Measurements from ENCODE around the gene ACKR2.
A peak's percentile ranks its signal among the peaks of the same experiment; 100 is the strongest.

ACKR2 gene

GRCh38 chr3:42830437-42831320 is 21.4 kb downstream of the ACKR2 start:
- DNase-seq: peak; percentile 11

- peak; percentile 32 for DNase-seq
Observed at GRCh38 chr3:42831321-42831713, 22.1 kb downstream of the ACKR2 start.

- DNase-seq: no peak
Observed at GRCh38 chr3:42836150-42837123, 27.2 kb downstream of the ACKR2 start.

- DNase-seq: no peak
Observed at GRCh38 chr3:42838571-42838970, 29.3 kb downstream of the ACKR2 start.

- DNase-seq: peak; percentile 59
Observed at GRCh38 chr3:42839616-42840015, 30.4 kb downstream of the ACKR2 start.

- no peak for DNase-seq
Observed at GRCh38 chr3:42841332-42841731, 32.1 kb downstream of the ACKR2 start.

- no peak for DNase-seq
Observed at GRCh38 chr3:42843713-42844411, 34.6 kb downstream of the ACKR2 start.

GRCh38 chr3:42844412-42844713 is 35.1 kb downstream of the ACKR2 start:
- DNase-seq: no peak

GRCh38 chr3:42844815-42845214 is 35.6 kb downstream of the ACKR2 start:
- DNase-seq: no peak

- no peak for DNase-seq
Observed at GRCh38 chr3:42846685-42847522, 37.7 kb downstream of the ACKR2 start.

GRCh38 chr3:42847731-42848130 is 38.5 kb downstream of the ACKR2 start:
- DNase-seq: no peak

- no peak for DNase-seq
Observed at GRCh38 chr3:42849017-42849416, 39.8 kb downstream of the ACKR2 start.

GRCh38 chr3:42850263-42850662 is 41.0 kb downstream of the ACKR2 start:
- no peak for DNase-seq

GRCh38 chr3:42851228-42851834 is 42.1 kb downstream of the ACKR2 start:
- DNase-seq: peak; percentile 13

GRCh38 chr3:42852441-42852840 is 43.2 kb downstream of the ACKR2 start:
- DNase-seq: no peak

- DNase-seq: no peak
Observed at GRCh38 chr3:42853056-42853455, 43.8 kb downstream of the ACKR2 start.

GRCh38 chr3:42853739-42854302 is 44.6 kb downstream of the ACKR2 start:
- no peak for DNase-seq

GRCh38 chr3:42855219-42855546 is 45.9 kb downstream of the ACKR2 start:
- DNase-seq: no peak

- DNase-seq: no peak
Observed at GRCh38 chr3:42855547-42856380, 46.5 kb downstream of the ACKR2 start.

GRCh38 chr3:42856544-42856943 is 47.3 kb downstream of the ACKR2 start:
- no peak for DNase-seq
